Activated T-cell treated with anti-CD3 and anti-CD28 coated beads for 24 hours (primary cell): ENCODE measurements around the gene PIP4K2A.
A peak's percentile ranks its signal among the peaks of the same experiment; 100 is the strongest.

Source experiments
- DNase-seq: peaks from one replicate; pipeline ENCODE4 v3.0.0-alpha.2; 2020; ENCODE audit warnings: low read depth

PIP4K2A gene

GRCh38 chr10:22620140-22620857 lies 94.1 kb downstream of the PIP4K2A start:
- no peak for DNase-seq

DNA sequence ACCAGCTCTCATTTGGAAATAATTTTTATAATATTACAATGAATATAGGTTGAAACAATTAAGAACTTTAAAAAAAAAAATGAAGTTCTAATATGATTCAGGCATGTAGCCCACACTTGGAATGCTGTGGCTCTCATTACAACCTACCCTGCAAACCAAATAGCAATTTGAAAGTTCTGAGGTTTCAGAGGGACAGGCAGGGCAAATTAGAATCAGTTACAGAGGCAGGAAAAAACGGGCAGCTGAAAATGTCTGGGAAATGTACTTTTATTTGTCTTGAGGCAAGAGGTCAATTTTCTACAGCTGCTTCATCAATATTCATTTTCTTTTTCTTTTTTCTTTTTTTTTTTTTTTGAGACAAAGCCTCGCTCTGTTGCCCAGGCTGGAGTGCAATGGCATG lies 95.3 kb downstream of the PIP4K2A start:
- DNase-seq, result no peak

- no peak for DNase-seq
These were observed 96.1 kb downstream of the PIP4K2A start for GRCh38 chr10:22618078-22618785.

GRCh38 chr10:22617516-22617915 lies 96.9 kb downstream of the PIP4K2A start:
- DNase-seq, result no peak

- no peak for DNase-seq
These were observed 97.3 kb downstream of the PIP4K2A start for GRCh38 chr10:22617051-22617450.

- no peak for DNase-seq
These were observed 98.4 kb downstream of the PIP4K2A start for GRCh38 chr10:22615819-22616499.

- no peak for DNase-seq
These were observed 99.3 kb downstream of the PIP4K2A start for GRCh38 chr10:22615101-22615500.

- DNase-seq, result no peak
These were observed 101.4 kb downstream of the PIP4K2A start for GRCh38 chr10:22613011-22613410.

- DNase-seq, result no peak
These were observed 102.1 kb downstream of the PIP4K2A start for GRCh38 chr10:22612318-22612717.

GRCh38 chr10:22611425-22612115 lies 102.8 kb downstream of the PIP4K2A start:
- peak; percentile 52 for DNase-seq

DNA sequence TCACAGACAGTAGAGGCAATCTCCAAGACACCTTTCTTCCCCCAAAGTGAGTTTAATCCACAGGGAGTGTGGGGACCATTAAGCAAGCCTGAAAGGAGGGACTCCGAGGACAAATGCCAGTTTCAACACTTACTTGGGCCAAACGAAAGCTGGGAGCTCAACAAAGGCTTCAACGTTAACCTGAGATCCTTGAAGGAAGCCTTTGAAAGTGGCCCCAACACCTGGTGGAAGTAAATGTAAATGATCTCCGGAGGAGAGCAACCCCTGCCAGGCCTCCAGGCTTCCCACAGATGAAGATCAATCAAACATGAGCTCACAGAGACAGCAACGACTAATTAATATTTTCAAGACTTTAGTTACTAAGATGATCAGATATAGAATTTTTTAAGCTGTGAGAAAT lies 103.8 kb downstream of the PIP4K2A start:
- no peak for DNase-seq

DNA sequence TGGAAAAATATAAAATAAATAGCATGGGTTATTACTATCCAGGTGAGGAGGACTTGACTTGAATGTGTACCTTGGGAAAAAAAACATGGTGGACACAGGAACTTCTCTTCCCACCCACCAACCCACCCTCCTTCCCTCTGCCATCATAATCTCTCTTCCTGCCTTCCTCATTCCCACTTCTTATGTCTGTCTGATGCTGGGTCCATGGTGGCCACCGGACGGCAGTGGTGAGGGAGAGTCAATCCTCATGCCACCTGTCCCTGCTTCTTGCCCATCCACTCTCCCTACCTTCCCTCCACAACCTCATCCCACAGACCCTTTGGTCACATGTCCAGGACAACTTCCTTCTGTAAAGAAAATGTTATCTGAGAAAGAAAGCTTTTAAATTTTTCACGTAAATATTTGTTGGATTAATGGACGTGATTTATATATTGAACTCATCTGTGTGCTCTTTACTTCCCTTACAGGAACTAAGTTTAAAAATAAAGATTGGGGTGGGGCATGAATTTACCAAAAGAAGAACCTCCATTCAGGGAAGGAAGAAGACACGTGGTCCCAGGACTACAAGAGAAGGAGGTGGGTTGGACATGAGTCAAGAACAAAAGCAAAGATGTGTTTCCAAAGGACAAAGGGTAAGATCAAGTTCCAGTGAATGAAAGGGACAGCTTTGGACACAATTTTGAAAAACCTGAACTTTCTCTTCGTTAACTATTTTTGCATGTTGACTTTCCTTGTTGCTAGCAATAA lies 104.5 kb downstream of the PIP4K2A start:
- no peak for DNase-seq

DNA sequence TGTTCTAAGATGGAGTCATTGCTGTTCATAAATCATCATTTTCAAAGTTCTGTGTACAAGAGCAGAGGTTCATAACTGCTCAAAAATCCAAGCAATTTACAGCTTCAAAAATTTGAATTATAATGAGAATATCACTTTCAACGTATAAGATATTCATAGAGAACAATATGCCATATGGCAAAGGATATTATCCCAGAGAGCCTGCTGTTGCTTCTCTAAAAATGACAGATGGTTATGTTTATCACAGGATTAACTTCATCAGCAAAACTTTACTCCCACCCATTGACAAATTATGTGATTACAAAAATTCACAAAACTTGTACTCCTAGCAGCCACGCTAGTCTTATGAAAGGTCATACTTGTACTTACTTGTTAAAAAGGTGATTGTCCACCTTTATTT lies 105.1 kb downstream of the PIP4K2A start:
- DNase-seq, result no peak

- no peak for DNase-seq
These were observed 107.1 kb downstream of the PIP4K2A start for GRCh38 chr10:22607261-22607660.

GRCh38 chr10:22606164-22606614 lies 108.2 kb downstream of the PIP4K2A start:
- no peak for DNase-seq

- no peak for DNase-seq
These were observed 109.2 kb downstream of the PIP4K2A start for GRCh38 chr10:22605168-22605567.

- no peak for DNase-seq
These were observed 109.8 kb downstream of the PIP4K2A start for GRCh38 chr10:22604344-22605126.

GRCh38 chr10:22603581-22603980 lies 110.8 kb downstream of the PIP4K2A start:
- DNase-seq, result no peak

DNA sequence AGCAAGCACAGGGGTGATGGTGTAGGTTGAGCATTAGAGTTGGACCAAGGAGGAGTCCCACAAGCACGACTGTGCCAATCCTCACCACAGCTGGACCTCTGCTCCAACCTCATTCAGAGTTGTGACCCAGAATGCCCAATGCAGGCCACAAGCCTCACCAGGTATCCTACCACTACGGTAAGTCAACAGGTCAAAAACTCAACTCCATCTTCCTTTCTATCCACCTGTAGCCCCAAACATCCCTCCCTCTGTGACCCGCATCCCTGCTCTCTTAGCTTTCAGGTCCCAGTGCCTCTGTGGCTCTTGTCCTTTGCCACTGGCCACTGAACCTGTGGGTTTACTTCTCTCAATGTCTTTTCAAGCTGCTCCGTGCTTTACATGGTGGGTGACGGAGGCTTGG lies 112.8 kb downstream of the PIP4K2A start:
- DNase-seq, result no peak

GRCh38 chr10:22599636-22600228 lies 114.6 kb downstream of the PIP4K2A start:
- no peak for DNase-seq
